Gastrocnemius medialis (tissue), 4 donors: ENCODE data around the gene ADSS1.
"Not testable (repeated sequence)": the region's sequence is repeated elsewhere in the genome, so short reads cannot be mapped to it uniquely, and the experiment has no call there.

Experiments
- CTCF ChIP-seq, 5 experiments: fragments of 450-650 bp in 3 of 5; fragments of 200-600 bp in 2 of 5; sonication (generic) in 2 of 5; IDR thresholded peaks in 4 of 5; conservative IDR thresholded peaks in 1 of 5; 1 replicate in 4 of 5; 2 replicates in 1 of 5; pipeline ENCODE4 v1.5.1; 2016 to 2019; ENCODE audit warnings: antibody characterized with exemption in 5 of 5, mild to moderate bottlenecking in 3 of 5, moderate library complexity in 3 of 5
- POLR2A ChIP-seq, 2 donors: fragments of 450-650 bp; IDR thresholded peaks; one replicate each; pipeline ENCODE4 v1.6.1; 2017; ENCODE audit warnings: antibody characterized with exemption in 2 of 2, mild to moderate bottlenecking in 2 of 2, moderate library complexity in 2 of 2

GRCh38 chr14:104750753-104751057, 26.7 kb downstream of the ADSS1 start:
- TF ChIP-seq POLR2A (IDR thresholded peaks at IDR 0.05); CTCF (IDR thresholded peaks at IDR 0.05 in 4 of 5, conservative IDR thresholded peaks at IDR 0.05 in 1 of 5): not testable (repeated sequence)
